Measurements from ENCODE around the gene GALNT2.

Gene GALNT2

DNA sequence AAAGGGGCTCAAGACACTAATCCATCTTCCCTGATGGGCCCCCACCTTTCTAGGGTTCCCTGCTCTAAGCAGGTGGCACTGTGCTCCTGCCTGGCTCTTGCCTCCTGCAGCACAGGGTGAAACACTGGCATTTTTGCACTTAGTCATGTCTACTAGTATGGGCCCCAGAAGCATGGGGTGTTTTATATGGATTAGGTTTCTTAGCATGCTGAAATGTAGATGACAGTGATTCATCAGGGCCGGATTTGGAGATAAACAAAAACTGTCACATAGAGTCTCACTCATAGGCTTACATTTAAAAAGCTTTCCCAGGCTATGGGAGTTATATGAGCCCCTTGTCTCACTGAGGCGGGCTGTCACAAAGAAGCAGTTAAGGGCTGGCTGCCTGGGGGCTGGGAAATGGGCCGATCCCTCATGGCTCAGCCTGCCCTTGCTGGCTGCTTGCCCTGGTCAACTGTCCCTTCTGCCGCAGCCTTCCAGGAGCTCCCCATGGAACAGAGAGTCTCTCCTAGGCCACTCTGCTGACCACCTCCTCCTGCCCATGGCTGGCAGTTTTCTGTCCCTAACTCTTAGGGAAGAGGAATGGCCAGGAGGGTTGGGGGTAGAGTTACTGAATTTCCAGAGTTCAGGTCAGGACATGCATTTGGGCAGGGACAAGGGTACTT lies 6.5 kb downstream of the GALNT2 start:
- no peak for DNase-seq

DNA sequence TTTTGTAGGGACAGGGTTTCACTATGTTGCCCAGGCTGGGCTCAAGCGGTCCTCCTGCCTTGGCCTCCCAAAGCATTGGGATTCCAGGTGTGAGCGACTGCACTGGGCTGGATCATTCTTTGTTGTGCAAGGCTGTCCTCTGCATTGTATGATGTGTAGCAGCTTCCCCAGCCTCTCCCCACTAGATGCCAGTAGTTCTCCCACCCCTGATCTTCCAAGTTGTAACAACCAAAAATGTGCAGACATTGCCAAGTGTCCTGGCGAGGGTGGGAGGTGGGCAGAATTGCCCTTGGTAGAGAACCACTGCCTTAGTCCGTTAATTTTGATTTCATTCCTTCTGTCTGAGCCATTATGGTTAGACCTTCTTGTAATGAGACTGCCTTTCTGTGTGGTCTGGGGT lies 7.2 kb downstream of the GALNT2 start:
- no peak for DNase-seq

DNA sequence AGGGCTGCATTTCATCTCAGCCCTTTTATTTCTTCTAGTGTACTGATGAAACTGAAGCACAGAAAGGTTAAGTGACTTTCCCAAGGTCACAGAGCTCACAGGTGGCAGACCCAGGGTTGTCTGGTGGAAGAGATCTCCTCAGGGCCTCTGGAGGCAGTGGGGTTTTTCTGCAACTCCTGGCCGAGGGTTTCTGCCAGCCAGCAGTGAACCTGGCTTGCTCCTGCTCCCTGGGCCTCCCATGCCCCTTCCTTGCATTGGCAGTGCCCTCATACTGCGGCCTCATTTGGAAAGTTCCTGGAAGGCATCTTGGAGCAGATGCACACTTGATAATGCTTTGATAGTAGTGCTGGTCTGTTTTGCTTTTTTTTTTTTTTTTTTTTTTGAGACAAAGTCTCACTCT lies 7.7 kb downstream of the GALNT2 start:
- no peak for DNase-seq

DNA sequence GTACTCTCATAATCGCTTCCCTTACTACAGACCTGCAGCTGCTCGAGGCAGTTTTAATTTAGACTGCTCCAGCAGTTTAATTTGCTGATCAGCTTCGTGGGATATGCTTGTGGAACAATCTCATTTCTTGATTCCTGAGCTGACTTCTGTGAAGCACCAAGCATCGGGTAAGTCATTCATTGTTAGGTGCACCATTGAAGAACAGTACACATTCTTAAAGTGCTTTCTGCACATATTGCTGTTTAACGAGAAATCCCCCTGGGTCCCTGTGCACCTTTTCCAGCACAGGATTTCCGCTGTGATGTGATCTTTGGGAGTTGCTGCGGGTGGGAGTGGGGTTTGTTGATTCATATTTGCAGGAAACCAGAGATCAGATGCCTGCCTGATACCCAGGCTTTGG lies 9.1 kb downstream of the GALNT2 start:
- no peak for DNase-seq

DNA sequence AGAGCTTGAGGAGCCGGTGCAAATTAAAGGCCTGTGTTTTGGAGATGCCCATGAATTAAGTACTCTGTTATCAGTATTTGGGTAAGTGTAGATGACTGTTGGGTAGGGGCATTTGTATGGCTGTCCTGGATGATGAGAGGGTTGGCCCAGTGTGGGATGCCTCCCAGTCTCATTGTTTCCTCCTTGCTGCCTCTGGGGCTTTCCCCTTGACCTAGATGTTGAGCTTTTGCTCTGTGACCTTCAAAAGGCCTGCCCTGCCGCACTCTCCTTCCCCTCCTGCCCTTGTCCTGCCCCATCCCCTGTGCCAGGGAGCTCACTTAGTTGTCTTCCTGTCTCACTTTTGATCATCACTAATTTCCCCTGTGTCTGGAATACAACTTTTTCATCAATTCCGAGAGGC lies 10.0 kb downstream of the GALNT2 start:
- DNase-seq: no peak

DNA sequence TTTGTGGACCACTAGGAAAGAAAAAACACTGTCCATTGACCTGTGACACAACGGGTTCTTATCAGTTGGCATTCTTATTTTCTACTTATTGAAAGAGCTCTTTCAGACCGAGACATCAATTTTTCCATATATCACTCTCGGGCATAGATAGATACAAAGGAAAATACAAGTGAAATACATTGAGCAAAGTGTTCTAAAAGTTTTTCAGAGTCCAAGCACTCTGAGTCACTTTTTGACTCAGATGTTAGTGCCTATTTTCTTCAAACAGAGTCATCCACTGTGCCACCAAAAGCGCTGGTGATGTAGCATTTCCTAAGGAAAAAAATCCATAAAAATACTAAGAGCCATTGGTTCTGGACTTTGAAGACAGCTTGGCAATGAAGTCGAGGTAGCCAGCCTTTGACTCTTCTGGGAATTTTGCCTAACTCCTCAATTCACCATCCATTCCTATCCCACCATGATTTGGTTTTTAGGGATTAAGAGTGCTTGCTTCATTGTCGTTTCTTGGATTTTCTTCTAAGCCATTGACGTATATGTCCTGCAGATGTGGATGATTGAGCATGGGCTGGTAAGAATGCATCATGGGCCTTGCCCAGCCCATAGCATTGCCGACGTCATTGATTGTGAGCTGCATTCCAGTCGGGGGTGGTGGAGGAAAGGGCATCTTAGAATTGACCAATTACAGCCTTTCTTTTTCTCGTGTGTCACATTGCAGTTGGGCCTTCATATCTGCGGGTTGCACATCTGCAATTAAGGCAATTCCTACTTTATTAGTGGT lies 10.6 kb downstream of the GALNT2 start:
- DNase-seq: no peak

DNA sequence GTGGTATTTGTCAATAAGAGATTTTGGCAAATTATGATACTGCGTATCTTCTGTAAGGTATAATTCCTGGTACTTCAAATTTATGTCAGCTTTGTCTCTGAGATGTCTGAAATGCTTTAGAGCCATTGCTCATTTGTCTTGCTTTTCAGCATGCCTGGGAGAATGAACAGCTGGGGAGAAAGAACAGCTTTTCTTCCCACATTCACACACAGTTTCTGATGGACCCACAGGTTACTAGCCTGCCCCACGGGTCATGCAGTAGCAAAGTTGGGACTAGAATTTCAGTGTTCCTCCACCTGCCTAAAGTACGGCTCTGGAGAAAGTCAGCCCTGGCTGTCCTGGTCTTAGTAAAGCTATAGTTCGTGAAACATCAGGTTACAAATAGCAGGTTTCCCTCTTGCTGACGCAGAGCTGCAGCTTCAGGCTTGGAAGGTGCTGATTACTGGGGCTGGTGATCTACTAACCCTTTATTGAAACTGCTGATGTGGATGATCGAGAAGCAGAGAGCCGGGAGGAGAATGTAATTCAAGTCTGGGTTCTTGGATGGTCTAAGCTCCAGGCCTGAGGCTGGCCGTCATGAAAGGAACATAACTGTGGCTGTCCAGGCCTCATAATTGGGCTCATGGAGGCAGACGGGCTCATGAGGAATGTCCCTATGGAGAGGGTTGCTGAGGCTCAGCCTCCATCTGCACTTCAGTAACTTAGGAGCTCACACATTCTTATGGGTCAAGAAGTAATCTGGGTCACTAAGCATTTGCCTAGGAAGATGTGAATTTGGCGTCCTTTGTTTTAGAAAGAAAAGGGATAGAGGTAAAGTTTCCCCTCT lies 12.4 kb downstream of the GALNT2 start:
- peak; percentile 36 to 56 for DNase-seq

DNA sequence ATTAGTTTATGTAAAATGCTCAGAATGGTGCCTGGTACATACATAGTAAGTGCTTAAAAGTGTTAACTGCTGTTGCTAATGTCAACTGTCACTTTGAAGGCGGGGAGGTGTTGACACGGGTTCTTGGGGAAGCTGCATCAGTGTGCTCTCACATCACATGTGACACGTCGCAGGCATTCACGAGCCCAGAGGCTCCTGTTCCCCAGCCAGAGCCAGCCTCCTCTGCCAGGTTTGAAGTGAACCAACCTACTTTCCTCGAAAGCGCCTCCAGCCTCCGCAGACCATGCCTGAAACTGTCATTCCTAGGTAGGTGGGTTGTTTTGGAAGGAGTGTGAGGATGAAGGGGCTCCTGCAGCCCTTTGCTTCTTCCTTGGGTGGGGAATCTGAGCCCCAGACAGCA lies 13.8 kb downstream of the GALNT2 start:
- no peak for DNase-seq

DNA sequence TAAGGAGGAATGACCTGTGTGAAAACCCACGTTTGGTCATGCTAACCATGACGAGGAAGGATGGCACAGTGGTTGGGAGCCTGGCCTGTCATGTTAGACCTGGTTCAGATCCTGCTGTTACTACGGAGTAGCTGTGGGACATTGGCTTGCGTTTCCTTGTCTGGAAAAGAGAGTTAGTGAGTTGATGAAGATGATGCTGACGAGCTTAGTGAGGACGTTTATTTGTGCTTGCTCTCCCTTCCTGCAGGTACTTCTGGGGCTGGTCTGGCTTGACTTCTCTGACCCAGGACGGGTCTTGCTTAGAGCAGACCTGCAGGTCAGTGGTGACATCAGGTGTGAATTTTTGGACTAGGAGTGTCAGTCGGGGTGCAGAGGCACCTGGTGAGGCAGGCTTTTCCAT lies 14.7 kb downstream of the GALNT2 start:
- DNase-seq: no peak

DNA sequence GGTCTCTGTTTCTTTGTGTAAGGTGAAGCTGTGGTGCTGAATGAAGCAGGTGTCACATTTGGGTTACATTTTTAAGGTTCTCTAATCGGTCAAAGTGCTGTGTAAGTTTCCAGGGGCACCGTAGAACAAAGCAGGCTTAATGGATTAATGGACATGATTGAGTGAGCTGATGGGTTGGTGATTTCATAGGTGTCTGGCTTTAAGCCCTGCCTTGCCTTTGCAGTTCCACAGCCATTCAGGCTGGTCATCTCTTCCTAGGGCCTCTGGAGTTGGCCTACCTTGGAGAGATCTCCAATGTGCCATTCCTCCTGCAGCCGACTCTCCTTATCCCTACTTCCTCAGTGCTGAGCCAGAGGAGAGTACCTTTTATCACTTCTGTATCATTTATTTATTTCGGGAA lies 15.2 kb downstream of the GALNT2 start:
- DNase-seq: no peak

DNA sequence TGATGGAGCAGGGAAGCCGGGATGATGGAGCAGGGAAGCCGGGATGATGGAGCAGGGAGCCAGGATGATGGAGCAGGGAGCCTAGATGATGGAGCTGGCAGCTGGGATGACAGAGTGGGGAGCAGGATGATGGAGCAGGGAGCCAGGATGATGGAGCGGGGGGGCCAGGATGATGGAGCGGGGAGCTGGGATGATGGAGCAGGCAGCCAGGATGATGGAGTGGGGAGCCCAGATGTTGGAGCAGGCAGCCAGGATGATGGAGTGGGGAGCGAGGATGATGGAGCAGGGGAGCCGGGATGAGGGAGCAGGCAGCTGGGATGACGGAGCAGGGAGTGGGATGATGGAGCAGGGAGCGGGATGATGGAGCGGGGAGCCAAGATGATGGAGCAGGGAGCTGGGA lies 16.0 kb downstream of the GALNT2 start:
- DNase-seq: no peak

DNA sequence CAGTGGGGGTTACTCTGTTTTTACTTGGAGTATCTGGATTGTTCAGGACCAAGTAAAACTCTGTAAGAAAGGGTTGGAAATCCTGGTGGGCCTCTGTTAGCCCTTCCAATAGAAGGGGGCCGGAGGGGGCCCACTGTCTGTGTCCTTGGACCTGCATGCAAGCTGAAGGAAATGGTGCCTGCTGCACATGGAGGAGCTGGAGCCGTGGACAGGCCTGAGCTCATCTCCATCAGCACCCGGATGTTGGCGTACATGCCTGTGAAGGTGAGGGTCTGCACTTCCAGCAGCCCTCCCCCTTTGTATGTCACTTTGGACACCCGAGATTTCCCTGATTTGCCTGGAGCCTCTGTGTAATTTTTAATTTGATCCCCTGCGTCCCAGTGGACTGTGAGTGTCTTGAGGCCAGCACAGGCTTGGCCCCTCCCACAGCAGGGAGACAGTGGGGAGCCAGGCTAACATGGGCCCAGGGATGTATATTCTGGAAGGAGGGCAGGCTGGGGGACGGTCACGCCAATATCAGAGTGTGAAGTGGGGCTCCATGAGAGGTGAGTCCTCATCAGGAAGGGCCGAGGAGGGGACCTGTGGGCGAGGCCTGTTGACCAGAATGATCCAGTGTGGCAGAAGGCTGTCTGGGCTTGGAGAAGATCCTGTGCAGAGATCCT lies 16.8 kb downstream of the GALNT2 start:
- DNase-seq: no peak

DNA sequence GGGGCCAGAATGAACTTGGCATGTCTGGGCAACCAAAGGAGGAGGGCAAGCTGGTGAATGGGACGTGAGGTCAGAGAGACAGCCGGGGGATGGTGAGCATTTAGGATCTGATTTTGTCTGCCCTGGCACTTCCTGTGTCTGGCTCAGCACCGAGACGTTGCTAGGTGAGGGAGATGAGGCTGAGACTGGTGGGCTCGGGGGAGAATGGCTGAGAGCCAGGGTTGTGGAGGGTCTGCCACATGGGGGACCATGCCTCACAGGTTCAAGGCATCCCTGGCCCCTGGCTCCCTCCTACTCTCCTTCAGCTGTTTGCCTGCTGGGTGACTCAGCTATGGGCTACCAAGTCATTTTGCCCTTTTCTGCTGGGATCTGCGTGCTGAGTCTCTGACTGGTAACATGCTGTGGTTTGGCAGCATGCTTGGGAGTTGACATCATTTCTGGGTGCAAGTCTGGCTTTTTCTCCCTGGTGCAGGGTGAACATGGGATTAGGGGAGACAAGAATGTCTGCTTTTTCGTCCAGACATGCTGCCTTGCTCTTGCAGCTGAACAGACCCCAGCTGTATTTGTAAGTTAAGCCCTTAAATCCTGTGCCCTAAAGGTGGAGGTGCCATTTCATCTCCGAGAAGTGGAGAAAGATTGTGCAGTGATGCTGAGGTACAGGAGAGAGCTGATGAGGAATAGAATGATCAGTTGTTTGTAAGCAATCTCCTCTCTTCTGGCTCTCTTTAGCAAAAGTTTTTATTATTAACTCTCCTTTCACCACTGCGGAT lies 17.6 kb downstream of the GALNT2 start:
- peak in 1 of 2 experiments; percentile 14 for DNase-seq

DNA sequence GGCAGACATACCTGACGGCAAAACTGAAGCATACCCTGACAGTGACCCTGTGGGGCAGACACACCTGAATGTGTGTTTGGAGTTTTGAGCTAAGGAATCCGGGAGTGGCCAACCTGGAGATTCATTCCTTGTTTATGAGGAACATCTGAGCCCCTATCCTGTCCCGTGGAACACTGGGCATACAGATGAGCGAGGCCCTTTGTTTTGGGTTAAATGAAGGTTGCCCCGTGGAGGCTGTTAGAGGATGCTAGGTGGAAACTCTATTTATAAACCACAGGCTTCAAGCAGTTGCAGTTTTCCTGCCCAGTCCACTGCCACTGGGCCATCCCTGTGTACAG lies 18.1 kb downstream of the GALNT2 start:
- DNase-seq: no peak

DNA sequence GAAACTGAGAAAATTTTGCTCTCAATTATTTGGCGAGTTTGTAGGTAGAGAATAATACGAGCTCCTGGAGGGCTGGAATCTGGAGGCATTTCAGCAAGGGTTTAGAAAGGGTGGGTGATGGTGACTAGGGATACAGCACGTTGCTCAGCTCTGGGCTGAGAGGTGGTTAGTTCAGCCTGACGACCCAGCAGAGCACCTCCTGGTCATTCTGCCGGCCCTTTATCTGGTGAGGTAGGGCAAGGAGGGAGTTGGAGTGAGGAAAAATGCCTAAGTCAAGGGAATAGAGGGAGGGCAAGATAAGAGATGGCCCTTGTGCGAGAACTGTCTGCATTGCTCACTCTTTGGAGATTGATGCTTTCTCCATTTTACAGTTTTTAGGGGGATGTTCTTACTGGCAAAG lies 19.1 kb downstream of the GALNT2 start:
- no peak for DNase-seq

DNA sequence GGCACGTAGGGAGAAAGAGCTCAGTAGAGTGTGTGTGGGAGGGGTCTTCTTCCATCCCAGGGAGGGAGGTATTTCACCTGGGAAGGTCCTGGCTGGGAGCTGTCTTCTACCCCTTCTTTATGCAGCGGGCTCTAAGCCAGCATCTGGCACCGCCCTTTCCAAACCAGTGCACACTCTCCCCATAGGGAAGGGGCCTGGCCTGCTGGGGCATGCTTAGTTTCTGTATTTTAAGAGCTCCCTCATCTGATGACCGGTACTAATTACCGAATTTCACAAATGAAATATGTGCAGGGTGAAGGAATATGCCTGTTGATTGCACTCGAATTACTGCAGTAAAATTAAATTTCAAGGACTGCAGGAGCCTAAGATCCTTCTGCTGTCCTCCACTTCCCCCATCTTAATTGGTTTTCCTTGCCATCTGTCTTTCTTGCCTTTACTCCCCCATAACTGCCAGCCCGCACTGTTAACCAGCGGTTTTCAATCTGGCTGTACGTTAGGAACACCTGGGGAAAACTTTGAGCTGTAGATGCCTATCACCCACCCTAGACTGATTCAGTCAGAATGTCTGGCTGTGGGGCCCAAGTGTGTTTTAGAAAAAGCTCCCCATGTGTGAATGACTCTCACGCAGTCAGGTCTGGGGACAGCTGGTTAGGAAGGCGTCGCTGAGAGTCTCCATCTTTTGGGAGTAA lies 20.1 kb downstream of the GALNT2 start:
- DNase-seq: no peak

DNA sequence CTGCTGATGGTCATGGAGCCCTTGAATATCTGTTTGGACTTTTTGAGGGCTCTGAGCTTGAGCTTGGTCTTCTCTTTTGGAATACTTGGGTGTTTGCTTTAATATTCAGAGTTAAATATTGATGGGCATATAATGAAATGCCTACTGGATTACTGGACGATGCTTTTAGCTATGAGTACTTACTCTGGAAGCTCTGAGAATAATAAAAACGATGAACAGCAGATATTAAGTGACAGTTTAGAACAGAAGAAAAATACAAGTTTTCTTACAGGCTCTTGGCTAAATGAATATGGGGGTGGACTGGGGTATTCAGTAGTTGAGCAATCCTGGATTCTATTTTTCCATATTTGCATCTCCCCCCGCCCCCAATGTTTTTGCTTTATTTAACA lies 20.7 kb downstream of the GALNT2 start:
- no peak for DNase-seq

DNA sequence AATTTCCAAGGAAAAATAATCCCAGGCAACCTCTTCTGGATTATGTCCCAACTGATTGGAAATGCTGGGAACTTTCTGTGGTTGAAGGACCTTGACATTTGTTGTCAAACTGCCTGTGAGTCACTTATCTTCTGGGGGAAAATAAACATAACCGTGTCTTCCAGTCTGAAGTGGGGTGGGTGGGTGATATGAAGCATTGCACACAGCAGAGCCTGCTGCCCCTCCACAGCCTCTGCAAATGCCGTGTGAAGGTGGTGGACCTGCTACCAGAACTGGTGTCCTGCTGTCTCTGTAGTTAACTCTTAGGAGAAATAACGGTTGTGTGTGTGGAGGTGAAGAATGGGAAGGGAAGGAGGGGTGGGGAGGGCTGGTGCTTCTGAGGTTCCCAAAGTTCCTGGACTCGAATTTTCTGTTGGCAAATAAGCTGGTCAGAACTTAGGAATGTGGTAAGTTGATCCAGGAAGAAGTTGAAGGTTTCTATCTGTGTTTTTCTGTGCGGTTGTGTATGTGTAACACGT lies 23.2 kb downstream of the GALNT2 start:
- DNase-seq: no peak

DNA sequence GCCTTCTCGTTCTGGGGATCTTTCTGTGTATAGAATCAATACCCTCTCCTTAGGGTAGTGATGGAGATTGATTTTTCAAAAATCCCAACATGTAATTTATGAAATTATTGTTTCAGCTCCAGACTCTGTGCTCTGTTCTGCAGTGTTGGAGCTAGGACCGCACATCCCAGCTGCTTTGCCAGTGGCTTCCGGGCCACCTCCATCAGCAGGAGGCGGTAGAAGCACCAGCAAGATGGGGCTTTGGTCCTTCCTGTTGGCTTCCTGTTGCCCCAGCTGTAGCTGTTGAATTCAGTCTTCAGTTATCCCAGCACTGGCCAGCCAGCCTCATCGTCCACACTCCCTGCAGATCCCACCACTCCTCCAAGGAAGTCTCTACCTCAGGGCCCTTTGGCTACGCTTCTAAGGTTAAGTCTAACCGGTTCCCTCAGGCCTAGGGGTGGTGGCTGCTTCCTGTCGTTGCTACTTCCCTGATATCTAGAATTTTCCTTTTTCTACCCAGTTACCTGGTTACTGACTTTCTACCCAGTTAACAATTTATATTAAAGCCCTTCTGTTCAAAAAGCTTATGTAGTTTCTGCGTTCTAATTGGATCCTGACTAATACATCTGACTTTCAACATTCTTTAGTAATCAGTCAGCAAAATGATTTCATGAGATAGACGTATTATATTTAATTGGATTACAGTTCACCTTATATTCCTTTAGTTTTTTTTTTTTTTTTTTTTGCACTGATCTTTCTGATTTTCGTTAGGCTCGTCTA lies 24.6 kb downstream of the GALNT2 start:
- no peak for DNase-seq

DNA sequence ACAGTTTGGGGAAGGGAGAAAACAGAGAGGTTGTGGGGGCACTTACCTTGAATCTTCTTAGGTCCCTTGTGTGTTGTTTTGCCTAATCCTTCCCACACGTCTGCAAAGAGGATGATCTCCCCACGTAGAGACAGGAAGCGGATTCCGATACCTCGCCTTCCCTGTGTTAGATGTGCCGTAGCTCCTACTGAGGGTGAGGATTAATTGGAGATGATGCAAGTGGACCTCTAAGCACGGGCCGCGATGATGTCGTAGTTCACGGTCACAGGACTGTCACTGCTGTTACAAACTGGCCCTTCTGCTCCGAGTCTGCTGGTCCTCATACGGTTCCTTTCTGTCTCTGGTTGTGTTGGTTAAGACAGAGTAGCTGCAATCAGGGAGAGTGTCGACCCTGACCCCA lies 27.7 kb downstream of the GALNT2 start:
- no peak for DNase-seq

DNA sequence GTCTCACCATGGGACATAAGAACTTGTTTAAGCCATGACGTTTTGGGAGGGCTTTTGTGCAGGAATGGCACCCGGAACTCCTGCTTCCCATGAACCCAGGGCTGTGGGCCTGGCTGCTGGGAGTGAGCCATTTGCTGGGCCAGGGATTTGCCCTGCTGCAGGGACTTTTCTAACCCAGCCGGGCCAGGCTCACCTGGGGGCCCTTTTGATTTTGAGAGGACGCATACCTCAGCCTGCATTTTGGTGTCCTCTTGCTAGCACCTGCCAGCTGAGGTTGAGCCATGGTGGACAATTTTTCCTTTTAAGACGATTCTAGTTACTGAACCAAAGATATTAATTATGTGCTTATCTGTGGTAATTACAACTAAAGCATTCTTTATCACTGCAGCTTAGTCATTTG lies 28.9 kb downstream of the GALNT2 start:
- no peak for DNase-seq

Measured in AML-193 (cell line).